Measurements from ENCODE around the gene UBE2H. TPM values are rescaled to one million over a fixed set of nuclear protein-coding genes. Genes with fewer than 3 reads are reported as not detected.

The UBE2H gene
- total RNA-seq, 3 donors from 2014 or later (not counting 1 experiment from before 2014, with no cell fraction given), result 80.9 to 86.9 (median 83.1) TPM

DNA sequence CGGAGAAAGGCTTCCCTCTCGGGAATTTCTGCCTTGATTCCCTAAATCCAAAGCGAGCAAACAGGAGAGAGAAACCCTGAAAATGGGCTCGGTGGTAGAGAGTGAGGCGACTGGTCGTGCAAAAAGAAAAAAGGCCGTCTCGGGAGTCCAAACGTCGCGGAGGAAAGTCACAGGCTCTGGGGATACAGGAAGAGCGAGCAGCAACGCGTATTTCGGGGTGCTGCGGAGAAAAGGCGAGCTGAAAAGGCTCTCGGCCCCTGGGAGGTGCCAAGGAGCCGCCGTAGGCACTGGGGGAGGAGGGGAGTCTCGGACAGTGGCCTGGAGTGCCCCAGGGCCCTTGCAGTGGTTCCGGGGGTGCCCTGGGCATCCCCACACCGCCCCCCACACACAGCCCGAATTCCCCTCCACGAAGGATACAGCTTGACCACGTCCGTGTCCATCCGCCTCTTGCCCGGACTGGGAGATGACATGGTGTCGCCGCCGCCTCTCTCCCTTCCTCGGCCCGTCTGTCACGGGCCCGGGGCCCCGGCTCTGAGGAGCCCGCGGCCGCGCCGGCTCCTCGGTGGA is 591 bp downstream of the UBE2H start:
- H3K27ac Mint-ChIP-seq, result no peak overlapping the region
- WGBS (ENCODE audit: insufficient coverage), result 0% methylated on average over 43 of the region's 43 CpGs
- intact Hi-C loops (cut with micrococcal nuclease), result loop anchor here (5.0 kb wide), 1 partner anchor 415 kb away; no protein-coding TSS in a partner anchor
- peaks cover 7 to 14% of the 10 kb centered on the region in 2 donors for H3K4me1 Mint-ChIP-seq
- H3K9me3 Mint-ChIP-seq, result no peaks in the 10 kb centered on the region
- H3K27me3 ChIP-seq (ENCODE audit: control insufficient read depth, insufficient read depth, low read length), result no peaks in the 10 kb centered on the region
- peaks cover 1 to 2% of the 10 kb centered on the region in 2 donors for H3K27me3 Mint-ChIP-seq (ENCODE audit: low read depth in 2 of 2)
- H3K4me3 Mint-ChIP-seq, result no peak overlapping the region
- TF ChIP-seq, protein P1, sequence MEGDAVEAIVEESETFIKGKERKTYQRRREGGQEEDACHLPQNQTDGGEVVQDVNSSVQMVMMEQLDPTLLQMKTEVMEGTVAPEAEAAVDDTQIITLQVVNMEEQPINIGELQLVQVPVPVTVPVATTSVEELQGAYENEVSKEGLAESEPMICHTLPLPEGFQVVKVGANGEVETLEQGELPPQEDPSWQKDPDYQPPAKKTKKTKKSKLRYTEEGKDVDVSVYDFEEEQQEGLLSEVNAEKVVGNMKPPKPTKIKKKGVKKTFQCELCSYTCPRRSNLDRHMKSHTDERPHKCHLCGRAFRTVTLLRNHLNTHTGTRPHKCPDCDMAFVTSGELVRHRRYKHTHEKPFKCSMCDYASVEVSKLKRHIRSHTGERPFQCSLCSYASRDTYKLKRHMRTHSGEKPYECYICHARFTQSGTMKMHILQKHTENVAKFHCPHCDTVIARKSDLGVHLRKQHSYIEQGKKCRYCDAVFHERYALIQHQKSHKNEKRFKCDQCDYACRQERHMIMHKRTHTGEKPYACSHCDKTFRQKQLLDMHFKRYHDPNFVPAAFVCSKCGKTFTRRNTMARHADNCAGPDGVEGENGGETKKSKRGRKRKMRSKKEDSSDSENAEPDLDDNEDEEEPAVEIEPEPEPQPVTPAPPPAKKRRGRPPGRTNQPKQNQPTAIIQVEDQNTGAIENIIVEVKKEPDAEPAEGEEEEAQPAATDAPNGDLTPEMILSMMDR (IDR thresholded peaks at IDR 0.05), result no peak
- peak overlapping the region; percentile 74 for H3K27ac ChIP-seq (ENCODE audit: low read length)
- H3K9me3 ChIP-seq (ENCODE audit: control insufficient read depth, insufficient read depth, low read length), result no peaks in the 10 kb centered on the region
- H3K4me1 ChIP-seq (ENCODE audit: control insufficient read depth, insufficient read depth, low read length), result peaks cover 43% of the 10 kb centered on the region
- ATAC-seq, result peak; percentile 16 to 35 (median 23)
- DNase-seq, result peak in 1 of 2 donors; percentile 60
- H3K4me3 ChIP-seq (ENCODE audit: low read length), result peak overlapping the region; percentile 63
- H3K36me3 ChIP-seq (ENCODE audit: control insufficient read depth, insufficient read depth, low read length), result no peaks in the 10 kb centered on the region
- H3K36me3 Mint-ChIP-seq, result peaks cover 7% of the 10 kb centered on the region

DNA sequence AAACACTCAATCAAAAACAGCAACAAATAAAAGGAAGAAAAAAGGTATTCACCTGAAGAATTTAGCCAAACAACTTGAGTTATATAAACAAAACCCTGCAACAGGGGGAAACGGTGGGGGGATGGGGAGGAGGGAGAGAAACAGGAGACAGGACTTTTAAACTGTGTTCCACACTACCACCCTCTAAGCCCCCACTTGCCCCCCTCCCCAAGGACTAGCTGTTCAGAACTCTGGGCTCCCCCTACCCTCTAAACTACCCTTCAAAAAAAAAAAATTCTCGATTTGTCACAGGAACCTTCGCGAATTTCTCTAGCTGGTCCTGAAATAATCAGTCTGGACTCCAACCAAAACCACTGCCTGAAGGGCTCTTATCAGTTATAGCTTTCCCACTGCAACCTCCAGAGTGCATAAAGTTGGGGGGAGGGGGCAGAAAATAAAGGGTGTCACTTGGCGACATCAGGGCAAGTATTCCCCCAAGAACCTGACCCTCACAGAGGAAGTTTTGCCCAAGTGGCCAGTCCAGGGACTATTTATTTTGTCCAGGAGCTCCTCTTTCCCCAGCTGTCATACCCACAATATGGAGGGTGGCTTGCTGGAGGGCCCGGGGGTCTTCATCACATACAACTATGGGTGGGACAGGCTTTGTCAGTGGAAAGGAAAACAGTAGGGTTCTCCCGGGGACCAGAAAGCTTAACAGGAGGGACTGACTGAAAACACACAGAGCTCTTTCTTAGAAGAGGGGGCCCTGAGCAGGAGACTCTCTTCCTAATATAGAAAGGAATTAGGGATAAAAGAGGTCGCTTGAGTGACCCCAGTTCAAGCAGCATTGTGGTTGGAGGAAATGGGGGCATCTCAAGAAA is 1.3 kb downstream of the UBE2H start:
- no peaks in the 10 kb centered on the region for H3K9me3 ChIP-seq (ENCODE audit: control insufficient read depth, insufficient read depth, low read length)
- no peaks in the 10 kb centered on the region for H3K9me3 Mint-ChIP-seq
- ATAC-seq, result no peak
- peak; percentile 18 to 34 for DNase-seq
- H3K27ac ChIP-seq (ENCODE audit: low read length), result peak overlapping the region; percentile 74
- H3K4me1 Mint-ChIP-seq, result peaks cover 13 to 21% of the 10 kb centered on the region in 2 donors
- WGBS (ENCODE audit: insufficient coverage), result 1% methylated on average over 7 of the region's 8 CpGs
- TF ChIP-seq, protein P1 (IDR thresholded peaks at IDR 0.05), result no peak
- intact Hi-C loops (cut with micrococcal nuclease), result loop anchor here (2.0 to 5.0 kb wide), 2 partner anchors 37 to 414 kb away; no protein-coding TSS in a partner anchor
- H3K27me3 Mint-ChIP-seq (ENCODE audit: low read depth in 2 of 2), result peaks cover 0 to 2% of the 10 kb centered on the region in 2 donors
- no peaks in the 10 kb centered on the region for H3K36me3 ChIP-seq (ENCODE audit: control insufficient read depth, insufficient read depth, low read length)
- no peaks in the 10 kb centered on the region for H3K27me3 ChIP-seq (ENCODE audit: control insufficient read depth, insufficient read depth, low read length)
- no peak overlapping the region for H3K27ac Mint-ChIP-seq
- peaks cover 7% of the 10 kb centered on the region for H3K36me3 Mint-ChIP-seq
- peaks cover 43% of the 10 kb centered on the region for H3K4me1 ChIP-seq (ENCODE audit: control insufficient read depth, insufficient read depth, low read length)
- H3K4me3 Mint-ChIP-seq, result no peak overlapping the region
- peak overlapping the region; percentile 63 for H3K4me3 ChIP-seq (ENCODE audit: low read length)

DNA sequence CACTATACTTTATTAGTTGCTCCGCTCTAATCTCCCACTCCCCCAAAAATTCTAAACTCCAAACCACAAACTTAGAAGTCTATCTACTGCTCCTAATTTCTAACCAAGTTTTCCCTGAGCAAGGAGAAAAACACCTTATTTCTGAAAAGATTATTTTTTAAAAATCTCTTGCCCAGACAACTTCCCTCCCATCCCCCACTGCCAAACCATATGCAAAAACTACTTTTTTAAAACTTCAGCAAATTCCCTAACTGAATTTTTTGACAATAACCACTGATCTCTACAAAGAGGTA is 1.9 kb downstream of the UBE2H start:
- TF ChIP-seq, protein P1 (IDR thresholded peaks at IDR 0.05), result no peak
- Mint-ChIP-seq H3K4me3 (no peak overlapping the region), H3K4me1 (peaks cover 16 to 23% of the 10 kb centered on the region in 2 donors), H3K9me3 (no peaks in the 10 kb centered on the region), H3K27ac (no peak overlapping the region), H3K36me3 (peaks cover 7% of the 10 kb centered on the region), H3K27me3 (ENCODE audit: low read depth in 2 of 2) (peaks cover 0 to 2% of the 10 kb centered on the region in 2 donors)
- H3K27me3 ChIP-seq (ENCODE audit: control insufficient read depth, insufficient read depth, low read length), result no peaks in the 10 kb centered on the region
- intact Hi-C loops (cut with micrococcal nuclease), result loop anchor here (2.0 to 5.0 kb wide), 2 partner anchors 36 to 414 kb away; no protein-coding TSS in a partner anchor
- 26% methylated on average over 1 of the region's 1 CpG for WGBS (ENCODE audit: insufficient coverage)
- peaks cover 43% of the 10 kb centered on the region for H3K4me1 ChIP-seq (ENCODE audit: control insufficient read depth, insufficient read depth, low read length)
- peak overlapping the region; percentile 63 for H3K4me3 ChIP-seq (ENCODE audit: low read length)
- H3K9me3 ChIP-seq (ENCODE audit: control insufficient read depth, insufficient read depth, low read length), result no peaks in the 10 kb centered on the region
- peak overlapping the region; percentile 74 for H3K27ac ChIP-seq (ENCODE audit: low read length)
- DNase-seq, result no peak
- H3K36me3 ChIP-seq (ENCODE audit: control insufficient read depth, insufficient read depth, low read length), result no peaks in the 10 kb centered on the region
- ATAC-seq, result no peak
